ENCODE measurements around the gene COX6B2.

COX6B2 gene

GRCh38 chr19:55362174-55362989, 7.9 kb upstream of the COX6B2 start:
- no peak for DNase-seq (ENCODE audit: low read depth)

- no peak for DNase-seq (ENCODE audit: low read depth)
These were observed 6.4 kb upstream of the COX6B2 start for GRCh38 chr19:55360902-55361301.

GRCh38 chr19:55358943-55359908, 4.7 kb upstream of the COX6B2 start:
- no peak for DNase-seq (ENCODE audit: low read depth)

GRCh38 chr19:55358493-55358892, 4.0 kb upstream of the COX6B2 start:
- DNase-seq (ENCODE audit: low read depth), result no peak

GRCh38 chr19:55355213-55355821, 798 bp upstream of the COX6B2 start:
- no peak for DNase-seq (ENCODE audit: low read depth)

- DNase-seq (ENCODE audit: low read depth), result peak; percentile 27
These were observed 469 bp downstream of the COX6B2 start for GRCh38 chr19:55353803-55354697.

DNA sequence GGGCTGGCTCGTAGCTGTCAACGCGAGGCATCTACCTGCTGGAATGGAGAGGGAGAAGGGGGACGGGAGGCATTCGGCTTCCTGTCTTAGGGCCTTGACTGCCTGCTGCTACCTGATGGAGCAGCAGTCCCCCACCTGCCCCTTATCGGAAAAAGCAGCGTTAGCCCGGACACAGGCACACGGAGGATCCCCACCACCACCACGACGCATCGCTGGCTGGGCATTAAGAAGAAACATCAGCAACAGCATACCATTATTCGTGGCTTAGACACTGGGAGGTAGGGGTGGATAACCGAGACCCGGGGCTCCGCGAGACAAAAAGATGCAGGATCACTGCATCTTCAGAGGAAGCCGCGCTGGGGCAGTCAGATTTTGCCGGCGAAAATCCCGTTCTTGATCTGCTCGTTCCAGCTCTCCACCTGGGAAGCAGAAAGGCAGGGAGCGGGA, 1.1 kb downstream of the COX6B2 start:
- DNase-seq (ENCODE audit: low read depth), result no peak

- DNase-seq (ENCODE audit: low read depth), result no peak
These were observed 1.9 kb downstream of the COX6B2 start for GRCh38 chr19:55352549-55353145.

GRCh38 chr19:55352040-55352439, 2.5 kb downstream of the COX6B2 start:
- DNase-seq (ENCODE audit: low read depth), result no peak

GRCh38 chr19:55350620-55351315, 3.8 kb downstream of the COX6B2 start:
- DNase-seq (ENCODE audit: low read depth), result no peak

- no peak for DNase-seq (ENCODE audit: low read depth)
These were observed 6.0 kb downstream of the COX6B2 start for GRCh38 chr19:55348317-55349034.

- DNase-seq (ENCODE audit: low read depth), result no peak
These were observed 7.0 kb downstream of the COX6B2 start for GRCh38 chr19:55347442-55348009.

GRCh38 chr19:55346725-55347441, 7.6 kb downstream of the COX6B2 start:
- DNase-seq (ENCODE audit: low read depth), result no peak

- DNase-seq (ENCODE audit: low read depth), result no peak
These were observed 8.4 kb downstream of the COX6B2 start for GRCh38 chr19:55345818-55346724.

- DNase-seq (ENCODE audit: low read depth), result no peak
These were observed 9.3 kb downstream of the COX6B2 start for GRCh38 chr19:55345101-55345817.

DNA sequence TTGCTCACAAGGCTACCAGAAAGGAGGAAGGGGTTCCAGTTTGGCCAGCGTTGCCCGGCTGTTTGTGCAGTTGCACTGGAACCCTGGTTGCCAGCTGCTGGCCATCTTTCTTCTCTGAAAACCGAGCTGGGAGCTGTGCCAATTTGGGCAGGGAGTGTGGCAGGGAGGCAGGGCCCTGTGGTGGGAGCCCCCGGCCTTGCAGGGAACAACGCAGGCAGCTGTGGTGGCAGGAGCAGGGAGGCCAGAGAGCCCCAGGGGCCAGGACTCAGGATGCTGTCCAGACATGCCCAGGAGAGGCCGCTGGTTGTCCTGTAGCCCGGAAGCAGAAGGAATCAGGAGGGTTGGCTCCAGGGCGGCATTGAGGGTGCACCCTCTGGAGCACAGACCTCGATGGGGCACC, 10.1 kb downstream of the COX6B2 start:
- no peak for DNase-seq (ENCODE audit: low read depth)
